ENCODE results near the gene MAP6. TPM values are rescaled to one million over a fixed set of nuclear protein-coding genes. Genes with fewer than 3 reads are reported as not detected.

Gene MAP6
- total RNA-seq, 4 donors from 2014 or later, result 7.9 to 22.1 (median 14.4) TPM

GRCh38 chr11:75665990-75666389 is 2.8 kb downstream of the MAP6 start:
- Histone ChIP-seq H3K4me1 (peaks cover 0 to 5% of the 10 kb centered on the region in 2 donors), H3K27ac (no peak overlapping the region), H3K36me3 (no peaks in the 10 kb centered on the region), H3K9me3 (no peaks in the 10 kb centered on the region), H3K27me3 (no peaks in the 10 kb centered on the region), H3K4me3 (no peak overlapping the region)
- DNase-seq, result no peak
- intact Hi-C loops (cut with DNase I; ENCODE audit: low total_unique reads), result no loop called here
- TF ChIP-seq CTCF (IDR thresholded peaks at IDR 0.05) (no peak), POLR2A (IDR thresholded peaks at IDR 0.05) (no peak)

GRCh38 chr11:75665126-75665525 is 3.7 kb downstream of the MAP6 start:
- H3K36me3 ChIP-seq, result no peaks in the 10 kb centered on the region
- intact Hi-C loops (cut with DNase I; ENCODE audit: low total_unique reads), result no loop called here
- H3K27me3 ChIP-seq, result no peaks in the 10 kb centered on the region
- TF ChIP-seq CTCF (IDR thresholded peaks at IDR 0.05) (no peak), POLR2A (IDR thresholded peaks at IDR 0.05) (no peak)
- H3K9me3 ChIP-seq, result no peaks in the 10 kb centered on the region
- H3K27ac ChIP-seq, result no peak overlapping the region
- H3K4me1 ChIP-seq, result peaks cover 0 to 5% of the 10 kb centered on the region in 2 donors
- no peak for DNase-seq
- no peak overlapping the region for H3K4me3 ChIP-seq

- no peaks in the 10 kb centered on the region for H3K36me3 ChIP-seq
- H3K9me3 ChIP-seq, result no peaks in the 10 kb centered on the region
- peaks cover 0 to 5% of the 10 kb centered on the region in 2 donors for H3K4me1 ChIP-seq
- no peak overlapping the region for H3K27ac ChIP-seq
- TF ChIP-seq CTCF (IDR thresholded peaks at IDR 0.05) (no peak), POLR2A (IDR thresholded peaks at IDR 0.05) (no peak)
- H3K27me3 ChIP-seq, result no peaks in the 10 kb centered on the region
- intact Hi-C loops (cut with DNase I; ENCODE audit: low total_unique reads), result no loop called here
- no peak for DNase-seq
- H3K4me3 ChIP-seq, result no peak overlapping the region
These were observed 4.4 kb downstream of the MAP6 start for GRCh38 chr11:75664389-75664788.

GRCh38 chr11:75663808-75664207 is 5.0 kb downstream of the MAP6 start:
- Histone ChIP-seq H3K27ac (no peak overlapping the region), H3K4me3 (no peak overlapping the region), H3K9me3 (no peaks in the 10 kb centered on the region), H3K27me3 (no peaks in the 10 kb centered on the region), H3K36me3 (no peaks in the 10 kb centered on the region), H3K4me1 (peaks cover 0 to 5% of the 10 kb centered on the region in 2 donors)
- TF ChIP-seq CTCF (IDR thresholded peaks at IDR 0.05) (no peak), POLR2A (IDR thresholded peaks at IDR 0.05) (no peak)
- intact Hi-C loops (cut with DNase I; ENCODE audit: low total_unique reads), result no loop called here
- no peak for DNase-seq

- intact Hi-C loops (cut with DNase I; ENCODE audit: low total_unique reads), result no loop called here
- DNase-seq, result no peak
- H3K4me1 ChIP-seq, result no peaks in the 10 kb centered on the region
These were observed 9.0 kb downstream of the MAP6 start for GRCh38 chr11:75659836-75660235.

More at GRCh38 chr11:75659836-75660235, 9.0 kb downstream of the MAP6 start:
- TF ChIP-seq CTCF (IDR thresholded peaks at IDR 0.05), result no peak
- no peak for TF ChIP-seq POLR2A (IDR thresholded peaks at IDR 0.05)
- H3K27me3 ChIP-seq, result no peaks in the 10 kb centered on the region
- H3K27ac ChIP-seq, result no peak overlapping the region
- no peak overlapping the region for H3K4me3 ChIP-seq
- H3K9me3 ChIP-seq, result no peaks in the 10 kb centered on the region
- no peaks in the 10 kb centered on the region for H3K36me3 ChIP-seq
